ENCODE measurements around the gene TRIM58.

DNA sequence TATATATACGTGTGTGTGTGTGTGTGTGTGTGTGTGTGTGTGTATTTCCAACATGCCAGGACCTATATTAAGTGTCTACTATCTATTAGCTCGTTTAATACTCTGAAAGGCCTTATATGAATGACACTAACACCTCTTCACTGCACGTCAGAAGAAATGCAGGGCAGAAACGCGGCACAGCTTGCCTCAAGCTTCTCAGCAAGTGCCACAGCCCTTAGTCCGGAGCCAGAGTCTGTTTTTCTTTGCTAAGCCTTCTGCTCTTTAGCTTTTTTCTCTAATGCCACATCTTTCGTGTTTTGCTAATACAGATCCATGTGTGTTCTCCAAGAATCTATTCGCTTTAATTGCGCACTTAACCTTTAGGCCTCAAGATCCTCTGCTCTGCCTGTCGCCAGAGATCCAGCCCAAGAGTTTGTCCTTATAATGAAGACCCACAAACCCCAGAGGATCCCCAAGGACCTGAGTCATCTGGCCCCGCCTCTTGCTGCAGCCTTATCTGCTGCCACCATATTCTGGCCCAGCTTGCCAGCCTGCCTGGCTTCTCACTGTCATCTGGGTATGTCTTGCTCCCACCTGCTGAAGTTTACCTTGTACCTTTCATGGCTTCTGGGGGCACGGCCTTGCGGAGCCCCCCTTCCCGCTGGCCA is 2.0 kb upstream of the TRIM58 start:
- TF ChIP-seq YY1 (IDR thresholded peaks at IDR 0.05; ENCODE audit: insufficient read depth, insufficient read length) (no peak), ZNF274 (IDR thresholded peaks at IDR 0.05; ENCODE audit: low read depth, low read length) (no peak)

Data from NT2/D1 (cell line).